MM.1S (cell line): ENCODE data around the gene LRRC27.
"Not testable (repeated sequence)": the region's sequence is repeated elsewhere in the genome, so short reads cannot be mapped to it uniquely, and the experiment has no call there.

Experiments
- DNase-seq: peaks from one replicate; pipeline ENCODE4 v3.0.0-alpha.2; 2015
- H2AFZ ChIP-seq: fragments of 300-600 bp; sonication (generic); 2 replicates; pipeline ENCODE4 v1.6.0; 2016; ENCODE audit warnings: antibody characterized with exemption, low read length
- H3F3A ChIP-seq: fragments of 300-600 bp; sonication (generic); 2 replicates; pipeline ENCODE4 v1.6.1; 2016; ENCODE audit warnings: mild to moderate bottlenecking, antibody characterized with exemption, low read length, moderate library complexity, mixed read lengths; ENCODE audit not compliant: insufficient read depth
- H3K27ac ChIP-seq: fragments of 300-600 bp; sonication (generic); 2 replicates; pipeline ENCODE4 v1.5.1; 2016; ENCODE audit warnings: mild to moderate bottlenecking, low read length
- H3K27me3 ChIP-seq: fragments of 300-600 bp; sonication (generic); replicated peaks from 2 replicates; pipeline ENCODE4 v1.6.0; 2016; ENCODE audit warnings: low read length; ENCODE audit not compliant: insufficient read depth
- H3K36me3 ChIP-seq: fragments of 300-600 bp; sonication (generic); replicated peaks from 2 replicates; pipeline ENCODE4 v1.6.1; 2016; ENCODE audit warnings: mild to moderate bottlenecking, low read length, mixed read lengths; ENCODE audit not compliant: insufficient read depth
- H3K4me1 ChIP-seq: fragments of 300-600 bp; sonication (generic); 2 replicates; pipeline ENCODE4 v1.6.1; 2016; ENCODE audit warnings: low read length, mixed read lengths
- H3K4me2 ChIP-seq: fragments of 300-600 bp; sonication (generic); 2 replicates; pipeline ENCODE4 v1.6.0; 2016; ENCODE audit warnings: low read depth, low read length
- H3K4me3 ChIP-seq: fragments of 300-600 bp; sonication (generic); 2 replicates; pipeline ENCODE4 v1.5.1; 2016; ENCODE audit warnings: low read length, mixed read lengths
- H3K79me2 ChIP-seq: fragments of 300-600 bp; sonication (generic); 2 replicates; pipeline ENCODE4 v1.6.1; 2016; ENCODE audit warnings: mixed run types, low read length, mixed read lengths
- H3K9ac ChIP-seq: fragments of 300-600 bp; sonication (generic); 2 replicates; pipeline ENCODE4 v1.6.1; 2016; ENCODE audit warnings: low read length, mixed read lengths
- H3K9me2 ChIP-seq: fragments of 300-600 bp; sonication (generic); replicated peaks from 2 replicates; pipeline ENCODE4 v1.6.1; 2016; ENCODE audit warnings: mild to moderate bottlenecking, low read length, mixed read lengths; ENCODE audit not compliant: insufficient read depth
- H3K9me3 ChIP-seq: fragments of 300-600 bp; sonication (generic); replicated peaks from 2 replicates; pipeline ENCODE4 v1.6.1; 2016; ENCODE audit warnings: mild to moderate bottlenecking, low read length, mixed read lengths; ENCODE audit not compliant: insufficient read depth
- H4K20me1 ChIP-seq: fragments of 300-600 bp; sonication (generic); 2 replicates; pipeline ENCODE4 v1.6.1; 2016; ENCODE audit warnings: mild to moderate bottlenecking, low read length, moderate library complexity, mixed read lengths; ENCODE audit not compliant: insufficient read depth
- CTCF ChIP-seq: fragments of 300-600 bp; sonication (generic); IDR thresholded peaks from 2 replicates; pipeline ENCODE4 v1.5.1; 2016; ENCODE audit warnings: antibody characterized with exemption, low read length, mixed read lengths
- EZH2 ChIP-seq: fragments of 300-600 bp; sonication (generic); optimal IDR thresholded peaks from 2 replicates; pipeline ENCODE3; 2017; ENCODE audit warnings: low read depth, mild to moderate bottlenecking, antibody characterized with exemption, low read length, mixed read lengths
- EZH2phosphoT487 ChIP-seq: fragments of 300-600 bp; sonication (generic); IDR thresholded peaks from 2 replicates; pipeline ENCODE4 v1.6.1; 2018; ENCODE audit warnings: antibody characterized with exemption, low read length

The LRRC27 gene

GRCh38 chr10:132380986-132381385 lies 49.0 kb downstream of the LRRC27 start:
- not testable (repeated sequence) for H3K4me2 ChIP-seq, H3F3A ChIP-seq

GRCh38 chr10:132381741-132382140 lies 49.7 kb downstream of the LRRC27 start:
- Histone ChIP-seq H3K4me1 (no peaks in the 10 kb centered on the region), H3K9ac (no peak overlapping the region), H3K9me2 (no peaks in the 10 kb centered on the region), H3K79me2 (no peaks in the 10 kb centered on the region), H3K27ac (no peak overlapping the region), H3K27me3 (peaks cover 79% of the 10 kb centered on the region), H3K36me3 (no peaks in the 10 kb centered on the region), H3F3A (no peaks in the 10 kb centered on the region), H2AFZ (no peak overlapping the region), H3K4me2 (no peak overlapping the region), H3K4me3 (no peak overlapping the region), H4K20me1 (no peaks in the 10 kb centered on the region), H3K9me3 (no peaks in the 10 kb centered on the region)
- no peak for TF ChIP-seq EZH2phosphoT487
- TF ChIP-seq CTCF = no peak
- no peak for TF ChIP-seq EZH2
- no peak for DNase-seq

More at GRCh38 chr10:132380986-132381385, 49.0 kb downstream of the LRRC27 start:
- not testable (repeated sequence) for H3K9me2 ChIP-seq, H2AFZ ChIP-seq, H3K9me3 ChIP-seq, H3K36me3 ChIP-seq, H3K27ac ChIP-seq, DNase-seq, H3K4me1 ChIP-seq, H4K20me1 ChIP-seq, H3K79me2 ChIP-seq, H3K4me3 ChIP-seq, H3K9ac ChIP-seq
- peaks cover 86% of the 10 kb centered on the region for H3K27me3 ChIP-seq

- H3K9me2 ChIP-seq = no peaks in the 10 kb centered on the region
- H3K9me3 ChIP-seq = no peaks in the 10 kb centered on the region
- no peak overlapping the region for H3K4me3 ChIP-seq
- H3K36me3 ChIP-seq = no peaks in the 10 kb centered on the region
- no peaks in the 10 kb centered on the region for H4K20me1 ChIP-seq
- peaks cover 72% of the 10 kb centered on the region for H3K27me3 ChIP-seq
- no peak overlapping the region for H3K4me2 ChIP-seq
- H3K4me1 ChIP-seq = no peaks in the 10 kb centered on the region
- no peaks in the 10 kb centered on the region for H3F3A ChIP-seq
- H3K27ac ChIP-seq = no peak overlapping the region
- no peaks in the 10 kb centered on the region for H3K79me2 ChIP-seq
- no peak overlapping the region for H2AFZ ChIP-seq
- no peak overlapping the region for H3K9ac ChIP-seq
- no peak for DNase-seq
- no peak for TF ChIP-seq EZH2
- no peak for TF ChIP-seq EZH2phosphoT487
- no peak for TF ChIP-seq CTCF
Observed at GRCh38 chr10:132382231-132382922, 50.4 kb downstream of the LRRC27 start.

GRCh38 chr10:132383101-132383500 lies 51.1 kb downstream of the LRRC27 start:
- Histone ChIP-seq H3F3A (no peaks in the 10 kb centered on the region), H3K9me3 (no peaks in the 10 kb centered on the region), H2AFZ (no peak overlapping the region), H3K27ac (no peak overlapping the region), H3K9ac (no peak overlapping the region), H3K4me3 (no peak overlapping the region), H3K36me3 (no peaks in the 10 kb centered on the region), H3K4me2 (no peak overlapping the region), H3K27me3 (peaks cover 67% of the 10 kb centered on the region), H3K4me1 (no peaks in the 10 kb centered on the region), H4K20me1 (no peaks in the 10 kb centered on the region), H3K79me2 (no peaks in the 10 kb centered on the region), H3K9me2 (no peaks in the 10 kb centered on the region)
- TF ChIP-seq CTCF (no peak), EZH2 (no peak), EZH2phosphoT487 (no peak)
- DNase-seq = no peak
